ENCODE measurements around the gene SAXO1. TPM values are rescaled to one million over a fixed set of nuclear protein-coding genes. Genes with fewer than 3 reads are reported as not detected.

SAXO1 gene
- total RNA-seq, 2 experiments from 2014 or later: not detected

- no peak overlapping the region for H3K27ac Mint-ChIP-seq
- peaks cover 12% of the 10 kb centered on the region for H3K36me3 Mint-ChIP-seq (ENCODE audit: low read depth)
- no peaks in the 10 kb centered on the region for H3K27me3 Mint-ChIP-seq
- CTCF ChIA-PET: no interaction called here
- peaks cover 29% of the 10 kb centered on the region for H3K4me1 Mint-ChIP-seq
- H3K9me3 Mint-ChIP-seq: peaks cover 16% of the 10 kb centered on the region
- POLR2A ChIA-PET: no interaction called here
- no peak for DNase-seq
- no peak overlapping the region for H3K4me3 Mint-ChIP-seq
Measured at GRCh38 chr9:18891946-18892670, 140.9 kb downstream of the SAXO1 start.

DNA sequence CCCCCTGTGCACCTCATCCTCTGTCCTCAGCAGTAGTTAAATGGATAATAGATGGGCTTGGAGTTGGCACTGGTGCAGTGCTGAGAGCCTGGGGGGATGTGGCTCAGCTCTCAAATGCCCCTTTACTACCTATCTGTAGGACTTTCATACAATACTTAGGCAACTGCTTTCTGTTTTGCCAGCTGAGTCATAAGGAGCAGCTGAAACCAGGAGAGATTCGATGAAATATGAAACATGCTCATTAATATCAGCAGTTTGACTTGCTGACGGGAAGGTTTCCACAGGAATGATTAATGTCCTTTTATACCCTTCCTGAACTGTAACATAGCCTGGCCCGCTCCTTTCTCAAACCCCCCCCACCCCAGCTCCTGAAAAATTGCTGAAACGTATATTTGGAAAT lies 142.6 kb downstream of the SAXO1 start:
- H3K4me3 Mint-ChIP-seq: no peak overlapping the region
- H3K36me3 Mint-ChIP-seq (ENCODE audit: low read depth): peaks cover 3% of the 10 kb centered on the region
- no peak for DNase-seq
- H3K9me3 Mint-ChIP-seq: peaks cover 8% of the 10 kb centered on the region
- H3K27me3 Mint-ChIP-seq: no peaks in the 10 kb centered on the region
- peaks cover 12% of the 10 kb centered on the region for H3K4me1 Mint-ChIP-seq
- ChIA-PET CTCF (interaction anchor here (0.7 kb wide), 1 partner anchor 1314 kb away, joined by 3 read pairs; no protein-coding TSS in a partner anchor), POLR2A (no interaction called here)
- H3K27ac Mint-ChIP-seq: no peak overlapping the region

DNA sequence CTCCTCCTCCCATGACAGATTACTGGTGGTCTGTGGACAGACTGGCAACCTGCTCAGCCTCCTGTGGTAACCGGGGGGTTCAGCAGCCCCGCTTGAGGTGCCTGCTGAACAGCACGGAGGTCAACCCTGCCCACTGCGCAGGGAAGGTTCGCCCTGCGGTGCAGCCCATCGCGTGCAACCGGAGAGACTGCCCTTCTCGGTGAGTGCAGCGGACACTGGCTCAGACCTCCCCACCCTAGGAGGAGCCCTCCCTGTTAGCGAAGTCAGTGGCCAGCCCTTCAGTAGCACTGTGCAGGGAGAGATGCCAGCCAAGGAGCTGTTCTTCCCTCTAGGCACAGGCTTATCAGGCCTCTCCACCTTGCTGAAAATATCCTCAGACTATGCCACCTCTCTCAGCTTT lies 143.5 kb downstream of the SAXO1 start:
- H3K27ac Mint-ChIP-seq: no peak overlapping the region
- H3K9me3 Mint-ChIP-seq: peaks cover 3% of the 10 kb centered on the region
- peaks cover under 1% of the 10 kb centered on the region for H3K36me3 Mint-ChIP-seq (ENCODE audit: low read depth)
- POLR2A ChIA-PET: no interaction called here
- peaks cover 2% of the 10 kb centered on the region for H3K27me3 Mint-ChIP-seq
- no peak overlapping the region for H3K4me3 Mint-ChIP-seq
- CTCF ChIA-PET: no interaction called here
- DNase-seq: no peak
- peaks cover 10% of the 10 kb centered on the region for H3K4me1 Mint-ChIP-seq

GRCh38 chr9:18888290-18888689 lies 144.7 kb downstream of the SAXO1 start:
- H3K27ac Mint-ChIP-seq: no peak overlapping the region
- DNase-seq: no peak
- peaks cover 7% of the 10 kb centered on the region for H3K27me3 Mint-ChIP-seq
- ChIA-PET POLR2A (no interaction called here), CTCF (no interaction called here)
- H3K36me3 Mint-ChIP-seq (ENCODE audit: low read depth): no peaks in the 10 kb centered on the region
- no peaks in the 10 kb centered on the region for H3K9me3 Mint-ChIP-seq
- H3K4me3 Mint-ChIP-seq: no peak overlapping the region
- H3K4me1 Mint-ChIP-seq: peaks cover 9% of the 10 kb centered on the region

DNA sequence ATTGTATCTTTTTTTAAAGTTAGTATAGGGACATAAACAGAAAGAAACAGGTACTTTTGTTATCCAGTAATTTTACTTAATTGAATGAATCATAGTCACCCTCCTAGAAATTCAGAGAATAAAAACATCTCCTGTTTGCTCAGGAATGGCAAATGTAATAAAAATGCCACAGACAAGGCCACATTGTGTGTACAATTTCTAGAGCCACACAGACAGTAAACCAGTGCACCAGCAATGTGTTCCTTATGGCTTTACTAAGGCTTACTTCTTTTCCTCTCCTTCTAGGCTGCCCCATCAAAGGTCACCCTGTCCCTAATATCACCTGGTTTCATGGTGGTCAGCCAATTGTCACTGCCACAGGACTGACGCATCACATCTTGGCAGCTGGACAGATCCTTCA lies 145.5 kb downstream of the SAXO1 start:
- Mint-ChIP-seq H3K27me3 (peaks cover 10% of the 10 kb centered on the region), H3K9me3 (no peaks in the 10 kb centered on the region), H3K4me1 (peaks cover 9% of the 10 kb centered on the region), H3K4me3 (no peak overlapping the region), H3K36me3 (ENCODE audit: low read depth) (no peaks in the 10 kb centered on the region), H3K27ac (no peak overlapping the region)
- POLR2A ChIA-PET: no interaction called here
- DNase-seq: no peak
- CTCF ChIA-PET: no interaction called here

DNA sequence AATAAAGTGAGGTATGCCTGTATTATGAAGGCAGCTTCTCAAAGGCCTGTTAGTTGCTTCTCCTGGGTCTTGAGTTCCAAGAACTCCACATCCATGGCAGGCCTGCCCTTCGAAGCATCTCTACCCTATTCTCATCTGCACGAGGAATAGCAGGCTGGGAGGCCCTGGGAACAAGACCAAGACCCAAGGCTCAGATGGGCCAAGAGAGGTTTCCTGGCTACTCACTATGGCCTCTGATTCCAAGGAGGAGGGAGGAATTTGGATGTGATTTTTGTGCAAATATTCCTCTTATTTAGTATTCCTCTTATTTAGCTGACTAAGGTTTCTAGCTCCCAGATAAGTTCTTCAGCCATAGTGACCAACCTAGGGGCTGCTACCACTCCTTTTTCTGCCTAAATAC lies 151.3 kb downstream of the SAXO1 start:
- POLR2A ChIA-PET: no interaction called here

GRCh38 chr9:18877984-18878383 lies 155.0 kb downstream of the SAXO1 start:
- H3K36me3 Mint-ChIP-seq (ENCODE audit: low read depth): no peaks in the 10 kb centered on the region
- no peak overlapping the region for H3K27ac Mint-ChIP-seq
- H3K4me3 Mint-ChIP-seq: no peak overlapping the region
- H3K27me3 Mint-ChIP-seq: peaks cover 20% of the 10 kb centered on the region
- CTCF ChIA-PET: no interaction called here
- POLR2A ChIA-PET: no interaction called here
- H3K4me1 Mint-ChIP-seq: peaks cover 6% of the 10 kb centered on the region
- no peaks in the 10 kb centered on the region for H3K9me3 Mint-ChIP-seq
- DNase-seq: no peak

More for the DNA sequence above, 151.3 kb downstream of the SAXO1 start:
- no peak for DNase-seq
- Mint-ChIP-seq H3K9me3 (no peaks in the 10 kb centered on the region), H3K27ac (no peak overlapping the region), H3K36me3 (ENCODE audit: low read depth) (no peaks in the 10 kb centered on the region), H3K4me1 (no peaks in the 10 kb centered on the region), H3K27me3 (peaks cover 25% of the 10 kb centered on the region), H3K4me3 (no peak overlapping the region)
- CTCF ChIA-PET: no interaction called here

Other genes with a start within 250 kb of the SAXO1 start
- gene RRAGA, start 16.2 kb upstream of the SAXO1 start, total RNA-seq: 10 to 100 TPM; 50.2 to 51.1 TPM
- gene HAUS6, start 69.7 kb upstream of the SAXO1 start, total RNA-seq: 10 to 100 TPM; 26.4 to 26.5 TPM
- gene PLIN2, start 94.3 kb upstream of the SAXO1 start, total RNA-seq: 10 to 100 TPM; 86.7 to 88.8 TPM
- 10 to 100 TPM; 47.1 to 52.2 TPM for gene DENND4C, start 197.5 kb upstream of the SAXO1 start, total RNA-seq